GM21619 (cell line): ENCODE measurements around the gene NLK.
"Not testable (repeated sequence)": the region's sequence is repeated elsewhere in the genome, so short reads cannot be mapped to it uniquely, and the experiment has no call there.

Experiments
- ATAC-seq: cut with Tn5 transposase; IDR thresholded peaks from one replicate; pipeline ENCODE4 v1.9.1; 2021; ENCODE audit not compliant: unreplicated experiment

NLK gene

DNA sequence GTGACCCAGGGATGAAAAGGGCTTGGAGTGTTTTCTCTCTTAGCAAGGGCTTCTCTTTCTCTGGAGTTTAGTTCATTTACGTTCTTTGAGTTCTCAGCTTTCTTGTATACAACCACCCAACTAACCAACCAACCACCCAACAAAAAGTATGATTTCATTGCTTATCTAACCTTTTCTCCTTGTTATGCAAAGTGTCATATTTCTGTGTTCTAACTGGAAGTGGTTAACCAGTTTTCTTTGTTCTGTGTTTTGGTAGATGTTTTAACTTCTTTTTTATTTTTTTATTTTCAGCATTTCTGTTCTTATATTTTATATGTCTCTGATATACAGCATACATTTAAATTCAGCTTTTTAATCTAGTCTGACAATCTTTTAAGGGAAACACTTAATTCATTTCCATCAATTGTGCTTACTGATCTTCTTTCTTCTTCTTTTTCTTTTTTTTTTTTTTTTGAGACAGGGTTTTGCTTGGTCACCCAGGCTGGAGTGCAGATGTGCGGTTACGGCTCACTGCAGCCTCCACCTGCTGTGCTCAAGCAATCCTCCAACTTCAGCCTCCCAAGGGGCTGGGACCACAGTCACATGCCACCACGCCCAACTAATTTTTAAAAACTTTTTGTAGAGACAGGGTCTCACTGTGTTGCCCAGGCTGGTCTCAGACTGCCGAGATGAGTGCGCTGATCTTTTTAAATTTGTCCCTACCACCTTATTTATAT is 29.6 kb downstream of the NLK start:
- no peak for ATAC-seq

DNA sequence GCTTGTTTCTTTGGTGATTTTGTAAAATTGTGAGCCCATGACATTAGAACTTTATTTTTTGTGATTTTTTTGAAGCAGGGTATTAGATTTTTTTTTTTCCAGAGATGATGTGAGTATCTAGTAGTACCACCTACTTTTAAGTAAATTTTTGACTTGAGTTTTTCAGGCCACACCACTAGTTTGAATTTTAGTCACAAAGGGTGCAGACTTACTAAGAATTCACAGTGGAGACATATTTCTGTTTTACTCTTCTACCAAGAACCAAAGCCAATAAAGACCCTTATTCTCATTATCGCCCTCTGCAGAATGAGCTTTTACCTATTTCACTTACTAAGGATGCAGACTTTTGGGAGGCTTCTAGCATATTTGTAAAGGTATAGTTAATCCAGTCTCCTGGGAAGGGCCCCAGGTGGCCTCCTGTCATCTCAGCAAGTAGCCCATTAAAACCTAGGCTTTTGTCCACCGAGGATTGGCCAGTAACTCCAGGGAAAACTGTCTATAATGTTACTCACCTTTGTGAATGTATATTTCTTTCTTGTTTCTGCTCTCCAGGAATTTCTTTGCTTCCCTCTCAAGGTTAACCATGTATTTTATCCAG is 30.6 kb downstream of the NLK start:
- ATAC-seq, result no peak

- no peak for ATAC-seq
These were observed 31.5 kb downstream of the NLK start for GRCh38 chr17:28074010-28074409.

DNA sequence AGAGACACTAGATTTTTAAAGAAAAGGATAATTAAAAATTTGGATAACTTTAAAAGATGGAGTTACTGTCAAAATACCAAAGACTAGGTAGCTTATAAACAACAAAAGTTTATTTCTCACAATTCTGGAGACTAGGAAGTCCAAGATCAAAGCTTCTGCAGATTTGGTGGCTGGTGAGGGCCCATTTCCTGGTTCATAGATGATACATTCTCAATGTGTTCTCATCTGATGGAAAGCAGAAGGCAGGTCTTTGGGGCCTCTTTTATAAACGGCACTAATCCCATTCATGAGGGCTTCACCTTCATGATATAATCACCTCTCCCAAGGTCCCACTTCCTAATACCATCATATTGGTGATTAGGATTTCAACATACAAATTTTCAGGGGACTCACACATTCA is 33.7 kb downstream of the NLK start:
- ATAC-seq, result no peak

DNA sequence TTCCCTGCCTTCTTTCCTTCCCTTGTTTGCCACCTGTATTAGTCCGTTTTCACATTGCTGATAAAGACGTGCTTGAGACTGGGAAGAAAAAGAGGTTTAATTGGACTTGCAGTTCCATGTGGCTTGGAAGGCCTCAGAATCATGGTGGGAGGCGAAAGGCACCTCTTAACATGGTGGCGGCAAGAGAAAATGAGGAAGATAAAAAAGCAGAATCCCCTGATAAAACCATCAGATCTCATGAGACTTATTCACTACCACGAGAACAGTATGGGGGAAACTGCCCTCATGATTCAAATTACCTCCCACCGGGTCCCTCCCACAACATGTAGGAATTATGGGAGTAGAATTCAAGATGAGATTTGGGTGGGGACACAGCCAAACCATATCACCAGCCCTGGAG is 34.7 kb downstream of the NLK start:
- not testable (repeated sequence) for ATAC-seq

DNA sequence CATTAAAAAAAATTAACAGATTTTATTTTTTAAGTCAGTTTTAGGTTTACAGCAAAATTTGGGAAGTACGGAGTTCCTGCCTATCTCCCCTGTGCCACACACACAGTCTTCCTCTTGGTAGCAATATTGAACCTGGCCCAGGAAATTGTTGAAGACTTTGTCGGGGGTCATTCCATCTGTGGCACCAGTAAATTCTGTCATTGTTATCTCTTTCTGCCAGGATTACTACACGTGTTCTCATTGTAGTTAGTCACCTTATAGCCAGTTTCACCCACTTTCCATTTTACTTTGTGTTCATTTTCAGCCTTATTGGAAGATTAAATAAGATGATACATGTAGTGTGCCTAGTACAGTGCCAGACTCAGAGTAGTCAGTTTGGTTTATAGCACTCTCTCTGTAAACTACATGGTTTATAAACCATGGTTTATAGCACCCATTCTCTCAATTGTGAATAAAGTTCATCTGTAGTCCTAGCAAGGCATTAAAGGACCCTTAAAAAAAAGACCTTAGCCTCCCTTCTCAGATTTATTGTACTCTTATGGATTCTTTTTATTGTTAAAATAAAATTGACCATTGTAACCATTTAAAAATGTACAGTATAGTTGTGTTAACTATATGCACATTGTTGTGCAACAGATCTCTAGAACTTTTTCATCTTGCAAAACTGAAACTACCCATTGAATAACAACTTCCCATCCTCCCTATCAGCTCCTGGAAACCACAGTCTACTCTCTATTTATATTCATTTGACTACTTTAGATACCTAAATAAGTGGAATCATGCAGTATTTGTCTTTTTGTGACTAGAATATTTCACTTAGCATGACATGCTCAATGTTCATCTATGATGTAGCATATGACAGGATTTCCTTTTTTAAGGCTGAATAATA is 36.1 kb downstream of the NLK start:
- ATAC-seq, result no peak

GRCh38 chr17:28081467-28081866 is 39.0 kb downstream of the NLK start:
- no peak for ATAC-seq

DNA sequence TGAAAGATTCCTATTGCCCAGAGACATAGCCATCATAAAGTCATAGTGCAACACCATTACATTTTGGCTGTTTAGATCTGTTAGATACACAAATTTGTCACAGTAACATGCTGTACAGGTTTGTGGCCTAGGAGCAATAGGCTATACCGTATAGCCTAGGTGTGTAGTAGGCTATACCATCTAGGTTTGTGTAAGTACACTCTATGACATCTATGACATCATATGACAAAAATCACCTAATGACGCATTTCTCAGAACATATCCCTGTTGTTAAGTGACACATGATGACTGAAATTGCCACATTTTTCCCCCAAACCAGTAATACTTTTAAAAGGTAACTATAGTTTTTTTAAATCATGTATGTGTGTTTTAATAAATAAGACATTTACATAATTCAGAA is 43.3 kb downstream of the NLK start:
- ATAC-seq, result no peak

DNA sequence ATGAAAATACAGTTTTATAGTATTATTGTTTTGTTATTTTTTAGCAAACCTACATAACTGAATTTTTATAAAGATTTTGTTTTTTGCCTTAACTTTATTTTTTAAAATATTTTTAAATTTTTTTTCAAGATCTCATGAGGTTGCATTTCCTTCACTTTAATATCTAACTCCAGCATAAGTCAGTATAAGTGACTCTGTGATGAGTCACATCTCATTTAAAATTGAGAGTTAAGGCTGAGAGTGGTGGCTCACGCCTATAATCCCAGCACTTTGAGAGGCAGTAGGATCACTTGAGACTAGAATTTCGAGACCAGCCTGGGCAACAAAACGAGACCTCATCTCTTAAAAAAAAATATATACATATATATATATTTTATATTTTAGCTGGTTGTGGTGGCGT is 44.0 kb downstream of the NLK start:
- no peak for ATAC-seq

- ATAC-seq, result no peak
These were observed 45.3 kb downstream of the NLK start for GRCh38 chr17:28087743-28088142.

GRCh38 chr17:28090551-28090950 is 48.1 kb downstream of the NLK start:
- no peak for ATAC-seq

- no peak for ATAC-seq
These were observed 49.6 kb downstream of the NLK start for GRCh38 chr17:28092088-28092487.

GRCh38 chr17:28093999-28094716 is 51.7 kb downstream of the NLK start:
- ATAC-seq, result no peak

DNA sequence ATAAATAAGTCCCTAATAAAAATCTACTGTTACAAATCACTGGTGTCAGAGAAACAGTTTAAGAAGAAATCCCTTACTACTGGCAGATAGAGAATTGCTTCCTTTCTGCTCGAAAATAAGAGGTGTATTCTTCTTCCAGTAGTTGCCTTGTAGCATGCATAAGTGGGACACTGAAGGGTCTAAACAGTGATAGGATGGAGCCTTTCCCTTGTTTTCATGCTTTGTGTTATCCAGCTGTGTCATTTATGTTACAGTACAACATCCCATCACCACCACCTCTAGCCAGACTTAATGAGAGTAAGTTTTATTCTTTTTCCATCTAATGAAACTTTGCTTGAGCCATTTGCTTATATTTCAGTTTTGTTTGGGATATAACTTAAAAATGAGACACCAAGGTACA is 54.3 kb downstream of the NLK start:
- ATAC-seq, result no peak

DNA sequence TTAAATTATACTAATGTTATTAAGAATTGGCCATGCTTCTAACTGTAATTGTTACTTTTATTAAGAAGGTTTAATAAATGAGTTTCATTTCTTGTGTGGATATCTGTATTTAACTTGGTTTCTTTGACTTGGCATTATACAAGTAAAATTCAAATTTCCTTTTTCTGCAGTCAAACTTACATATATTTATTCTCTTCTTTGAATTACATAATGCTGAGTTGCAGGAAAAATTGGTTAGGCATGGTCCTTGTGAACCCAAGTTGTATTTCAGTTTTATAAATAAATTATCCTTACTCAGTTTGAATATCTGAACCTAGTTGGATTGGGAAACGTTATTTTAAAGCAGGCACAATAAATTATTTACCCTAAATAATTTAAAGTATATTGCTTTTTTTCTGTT is 54.8 kb downstream of the NLK start:
- no peak for ATAC-seq

GRCh38 chr17:28097901-28098300 is 55.4 kb downstream of the NLK start:
- no peak for ATAC-seq

GRCh38 chr17:28098591-28098990 is 56.1 kb downstream of the NLK start:
- ATAC-seq, result not testable (repeated sequence)

GRCh38 chr17:28100251-28100650 is 57.8 kb downstream of the NLK start:
- no peak for ATAC-seq

- no peak for ATAC-seq
These were observed 58.5 kb downstream of the NLK start for GRCh38 chr17:28100936-28101335.

GRCh38 chr17:28101919-28102318 is 59.4 kb downstream of the NLK start:
- no peak for ATAC-seq

GRCh38 chr17:28105501-28105900 is 63.0 kb downstream of the NLK start:
- no peak for ATAC-seq
